Ascending aorta (tissue), 2 donors: ENCODE measurements around the gene AXL. TPM values are rescaled to one million over a fixed set of nuclear protein-coding genes. Genes with fewer than 3 reads are reported as not detected.

ENCODE experiments used
- DNase-seq, 2 donors: peaks; one replicate each; pipeline ENCODE4 v3.0.0-alpha.2; 2019; ENCODE audit warnings: low spot score in 2 of 2
- H3K27ac ChIP-seq, 2 donors: fragments of 200-600 bp; sonication (generic); one replicate each; pipeline ENCODE4 v1.5.1; 2016 to 2017; ENCODE audit warnings: mild to moderate bottlenecking in 1 of 2
- H3K27me3 ChIP-seq: fragments of 200-600 bp; sonication (generic); one replicate; pipeline ENCODE4 v1.5.1; 2017
- H3K36me3 ChIP-seq, 2 donors: fragments of 200-600 bp; sonication (generic); one replicate each; pipeline ENCODE4 v1.5.1; 2016
- H3K4me1 ChIP-seq, 2 donors: fragments of 200-600 bp; sonication (generic); one replicate each; pipeline ENCODE4 v1.5.1; 2016 to 2017; ENCODE audit warnings: mild to moderate bottlenecking in 1 of 2
- H3K4me3 ChIP-seq, 2 donors: fragments of 200-600 bp; sonication (generic); one replicate each; pipeline ENCODE4 v1.5.1; 2016 to 2017; ENCODE audit warnings: mild to moderate bottlenecking in 1 of 2
- H3K9me3 ChIP-seq, 2 donors: fragments of 200-600 bp; sonication (generic); one replicate each; pipeline ENCODE4 v1.5.1; 2016
- intact Hi-C: fragments of 100-400 bp; cut with DNase I; formaldehyde crosslinking; loops from one replicate; pipeline ENCODE4 v1.15.1; 2023
- total RNA-seq: library from RNA; depleted of rRNA; stranded (reverse); fragments of >200 nt; gene quantifications from one replicate; pipeline ENCODE4 v1.1.0, GENCODE V29; 2016
- TF ChIP-seq, protein P1 (sequence below), 3 experiments: fragments of 200-600 bp in 2 of 3; fragments of 450-650 bp in 1 of 3; sonication (generic) in 2 of 3; IDR thresholded peaks; one replicate each; pipeline ENCODE4 v1.5.1; 2016 to 2019; ENCODE audit warnings: antibody characterized with exemption in 3 of 3, mild to moderate bottlenecking in 1 of 3, moderate library complexity in 1 of 3

AXL gene
- total RNA-seq, 1 donor from 2014 or later: 122 TPM

DNA sequence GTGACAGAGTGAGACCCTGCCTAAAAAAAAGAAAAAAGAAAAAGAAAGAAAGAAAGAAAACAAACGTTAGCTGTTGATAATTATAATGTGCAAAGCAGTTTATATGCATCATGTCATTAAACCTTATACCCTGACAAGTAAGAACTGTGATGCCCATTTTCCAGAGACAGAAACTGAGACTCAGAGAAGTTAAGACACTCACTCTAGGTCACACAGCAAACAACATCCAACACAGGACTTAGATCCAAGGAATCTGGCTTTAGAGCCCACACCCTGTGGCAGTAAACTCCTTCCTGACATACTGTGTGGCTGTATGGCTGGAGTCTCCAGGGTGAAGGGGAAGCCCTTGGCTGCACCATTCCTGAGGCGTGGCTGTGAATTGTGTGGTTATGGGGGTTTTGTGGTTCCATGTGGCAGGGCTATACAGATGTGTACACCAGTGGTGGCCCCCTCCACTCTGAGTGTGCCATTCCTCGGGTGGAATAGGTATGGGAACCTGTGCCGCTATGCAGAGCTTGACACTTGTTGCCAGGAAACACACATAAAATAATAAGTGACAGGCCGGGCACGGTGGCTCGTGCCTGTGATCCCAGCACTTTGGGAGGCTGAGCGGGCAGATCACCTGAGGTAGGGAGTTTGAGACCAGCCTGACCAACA lies 15.6 kb downstream of the AXL start:
- no peaks in the 10 kb centered on the region for H3K4me1 ChIP-seq
- H3K4me3 ChIP-seq: no peak overlapping the region
- no peaks in the 10 kb centered on the region for H3K27me3 ChIP-seq
- no peak overlapping the region for H3K27ac ChIP-seq
- TF ChIP-seq, protein P1, sequence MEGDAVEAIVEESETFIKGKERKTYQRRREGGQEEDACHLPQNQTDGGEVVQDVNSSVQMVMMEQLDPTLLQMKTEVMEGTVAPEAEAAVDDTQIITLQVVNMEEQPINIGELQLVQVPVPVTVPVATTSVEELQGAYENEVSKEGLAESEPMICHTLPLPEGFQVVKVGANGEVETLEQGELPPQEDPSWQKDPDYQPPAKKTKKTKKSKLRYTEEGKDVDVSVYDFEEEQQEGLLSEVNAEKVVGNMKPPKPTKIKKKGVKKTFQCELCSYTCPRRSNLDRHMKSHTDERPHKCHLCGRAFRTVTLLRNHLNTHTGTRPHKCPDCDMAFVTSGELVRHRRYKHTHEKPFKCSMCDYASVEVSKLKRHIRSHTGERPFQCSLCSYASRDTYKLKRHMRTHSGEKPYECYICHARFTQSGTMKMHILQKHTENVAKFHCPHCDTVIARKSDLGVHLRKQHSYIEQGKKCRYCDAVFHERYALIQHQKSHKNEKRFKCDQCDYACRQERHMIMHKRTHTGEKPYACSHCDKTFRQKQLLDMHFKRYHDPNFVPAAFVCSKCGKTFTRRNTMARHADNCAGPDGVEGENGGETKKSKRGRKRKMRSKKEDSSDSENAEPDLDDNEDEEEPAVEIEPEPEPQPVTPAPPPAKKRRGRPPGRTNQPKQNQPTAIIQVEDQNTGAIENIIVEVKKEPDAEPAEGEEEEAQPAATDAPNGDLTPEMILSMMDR (IDR thresholded peaks at IDR 0.05): no peak
- H3K36me3 ChIP-seq: peaks cover 70 to 85% of the 10 kb centered on the region in 2 donors
- no peaks in the 10 kb centered on the region for H3K9me3 ChIP-seq
- DNase-seq: no peak
- intact Hi-C loops: no loop called here

DNA sequence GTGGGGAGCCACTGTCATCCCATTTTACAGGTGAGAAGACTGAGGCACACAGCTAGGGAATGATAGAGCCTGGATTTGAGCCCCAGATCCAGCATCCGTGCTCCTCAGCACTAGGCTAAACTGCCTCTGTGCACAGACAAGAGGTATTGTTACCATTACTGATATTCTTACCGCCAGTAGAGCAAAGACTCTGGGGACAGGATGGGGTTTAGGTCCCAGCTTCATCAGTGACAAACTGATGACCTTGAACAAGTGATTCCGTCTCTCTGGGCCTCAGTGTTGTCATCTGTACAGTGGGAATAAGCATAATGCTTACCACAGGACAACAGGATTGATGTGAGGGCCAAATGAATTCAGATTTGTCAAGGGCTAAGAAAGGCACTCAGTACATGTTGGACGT lies 16.5 kb downstream of the AXL start:
- Histone ChIP-seq H3K4me3 (no peak overlapping the region), H3K27ac (no peak overlapping the region), H3K27me3 (no peaks in the 10 kb centered on the region), H3K4me1 (no peaks in the 10 kb centered on the region), H3K36me3 (peaks cover 77 to 90% of the 10 kb centered on the region in 2 donors), H3K9me3 (no peaks in the 10 kb centered on the region)
- TF ChIP-seq, protein P1 (IDR thresholded peaks at IDR 0.05): no peak
- intact Hi-C loops: no loop called here
- no peak for DNase-seq

DNA sequence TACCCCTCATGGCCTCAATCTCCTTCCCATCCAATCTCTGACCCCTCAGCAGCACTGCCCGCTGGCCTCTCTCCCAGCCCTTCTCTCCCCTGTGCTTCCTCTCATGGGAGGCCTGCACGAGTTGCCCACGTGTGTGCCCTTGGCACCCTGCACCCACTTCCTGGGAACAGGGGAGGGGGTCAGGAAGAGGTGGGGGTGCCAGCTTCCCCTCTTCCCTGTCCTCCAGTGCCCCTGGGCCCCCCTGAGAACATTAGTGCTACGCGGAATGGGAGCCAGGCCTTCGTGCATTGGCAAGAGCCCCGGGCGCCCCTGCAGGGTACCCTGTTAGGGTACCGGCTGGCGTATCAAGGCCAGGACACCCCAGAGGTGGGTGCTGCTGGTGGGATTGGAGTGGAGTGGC lies 19.2 kb downstream of the AXL start:
- no peak for DNase-seq
- Histone ChIP-seq H3K27ac (no peak overlapping the region), H3K4me1 (no peaks in the 10 kb centered on the region), H3K9me3 (no peaks in the 10 kb centered on the region), H3K27me3 (no peaks in the 10 kb centered on the region), H3K36me3 (peaks cover 87 to 92% of the 10 kb centered on the region in 2 donors), H3K4me3 (no peak overlapping the region)
- TF ChIP-seq, protein P1 (IDR thresholded peaks at IDR 0.05): no peak
- intact Hi-C loops: no loop called here

DNA sequence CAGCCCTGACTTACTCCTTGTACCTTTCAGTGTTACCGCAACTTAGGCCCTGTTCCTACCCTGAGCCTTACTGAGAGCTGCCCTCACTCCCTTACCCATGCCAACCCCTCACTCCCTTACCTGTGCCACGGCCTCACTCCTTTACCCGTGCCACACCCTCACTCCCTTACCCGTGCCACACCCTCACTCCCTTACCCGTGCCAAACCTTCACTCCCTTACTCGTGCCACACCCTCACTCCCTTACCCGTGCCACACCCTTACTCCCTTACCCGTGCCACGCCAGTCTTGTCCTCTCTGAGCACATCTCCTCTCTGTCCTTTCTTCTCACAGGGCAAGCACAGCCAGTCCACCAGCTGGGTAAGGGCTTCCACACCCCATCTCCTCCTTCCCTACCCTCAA lies 20.3 kb downstream of the AXL start:
- TF ChIP-seq, protein P1 (IDR thresholded peaks at IDR 0.05): no peak
- H3K27ac ChIP-seq: no peak overlapping the region
- no peaks in the 10 kb centered on the region for H3K4me1 ChIP-seq
- H3K27me3 ChIP-seq: no peaks in the 10 kb centered on the region
- intact Hi-C loops: no loop called here
- DNase-seq: no peak
- H3K9me3 ChIP-seq: no peaks in the 10 kb centered on the region
- H3K4me3 ChIP-seq: no peak overlapping the region
- H3K36me3 ChIP-seq: peaks cover 88 to 94% of the 10 kb centered on the region in 2 donors

DNA sequence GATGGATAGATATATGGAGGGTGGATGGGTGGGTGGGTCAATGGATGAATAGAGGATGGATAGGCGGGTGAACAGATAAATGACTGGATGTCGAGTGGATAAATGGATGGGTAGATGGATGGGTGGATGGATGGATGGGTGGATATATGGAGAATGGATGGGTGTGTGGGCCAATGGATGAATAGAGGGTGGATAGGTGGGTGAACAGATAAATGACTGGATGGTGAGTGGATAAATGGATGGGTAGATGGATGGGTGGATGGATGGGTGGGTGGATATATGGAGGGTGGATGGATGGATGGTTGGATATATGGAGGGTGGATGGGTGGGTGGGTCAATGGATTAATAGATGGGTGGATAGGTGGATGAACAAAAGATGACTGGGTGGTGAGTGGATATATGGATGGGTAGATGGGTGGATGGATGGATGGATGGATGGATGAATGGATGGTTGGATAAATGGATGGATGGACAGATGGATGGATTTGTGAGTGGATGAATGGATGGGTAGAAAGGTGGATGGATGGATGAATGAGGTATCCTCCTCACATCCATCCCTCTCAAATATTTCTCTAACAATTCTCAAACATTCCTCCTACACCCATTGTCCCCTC lies 21.0 kb downstream of the AXL start:
- Histone ChIP-seq H3K4me1 (no peaks in the 10 kb centered on the region), H3K4me3 (no peak overlapping the region), H3K27ac (no peak overlapping the region), H3K36me3 (peaks cover 88 to 94% of the 10 kb centered on the region in 2 donors), H3K27me3 (no peaks in the 10 kb centered on the region), H3K9me3 (no peaks in the 10 kb centered on the region)
- TF ChIP-seq, protein P1 (IDR thresholded peaks at IDR 0.05): no peak
- no peak for DNase-seq
- intact Hi-C loops: no loop called here
